HG03521 (cell line): ENCODE results near the gene OR10Z1.

Source experiments
- ATAC-seq: cut with Tn5 transposase; IDR thresholded peaks from one replicate; pipeline ENCODE4 v1.9.1; 2021; ENCODE audit warnings: mild to moderate bottlenecking, moderate library complexity; ENCODE audit not compliant: unreplicated experiment

OR10Z1 gene, protein sequence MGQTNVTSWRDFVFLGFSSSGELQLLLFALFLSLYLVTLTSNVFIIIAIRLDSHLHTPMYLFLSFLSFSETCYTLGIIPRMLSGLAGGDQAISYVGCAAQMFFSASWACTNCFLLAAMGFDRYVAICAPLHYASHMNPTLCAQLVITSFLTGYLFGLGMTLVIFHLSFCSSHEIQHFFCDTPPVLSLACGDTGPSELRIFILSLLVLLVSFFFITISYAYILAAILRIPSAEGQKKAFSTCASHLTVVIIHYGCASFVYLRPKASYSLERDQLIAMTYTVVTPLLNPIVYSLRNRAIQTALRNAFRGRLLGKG

DNA sequence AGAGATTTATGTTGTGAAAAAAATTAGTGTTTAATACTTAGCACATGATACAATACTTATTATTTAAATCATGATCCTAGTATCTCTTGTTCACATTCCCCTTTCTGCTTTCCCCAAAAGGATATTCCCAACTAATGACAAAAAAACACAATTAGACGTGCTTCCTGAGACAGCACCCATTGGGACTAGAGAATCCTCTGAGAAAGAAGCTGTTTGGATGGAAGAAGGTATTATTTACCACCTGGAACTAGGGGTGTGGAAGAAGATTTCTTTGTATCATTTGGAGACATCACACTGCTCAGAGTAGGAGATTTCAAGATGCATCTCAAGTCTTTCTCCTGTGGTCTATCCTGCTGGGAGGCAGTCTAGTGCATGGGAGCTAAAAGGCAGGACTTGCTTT is at the start of gene OR10Z1:
OR10Z1 (plus strand) TSS at position 301 of the 400 bp plus-strand sequence. CDS start 1,171 bp downstream, outside the sequence.
- ATAC-seq, result no peak

DNA sequence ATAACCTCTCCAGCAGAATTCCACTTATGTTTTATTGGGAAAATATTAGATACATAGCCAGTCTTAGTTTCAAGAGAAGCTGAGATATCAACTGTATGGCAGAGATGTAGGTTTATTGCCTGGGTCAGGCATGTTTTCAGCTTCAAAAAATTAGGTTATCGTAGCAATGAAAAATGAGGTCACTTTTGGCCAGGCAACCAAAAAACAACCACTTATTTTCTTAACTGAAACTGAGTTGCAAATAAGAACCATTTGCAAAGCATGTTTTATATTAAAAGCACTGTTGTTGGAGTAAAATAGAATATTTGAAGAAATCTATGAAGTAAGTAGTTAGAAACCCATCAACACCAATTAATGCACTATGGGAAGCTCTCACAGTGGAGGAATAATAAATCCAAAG is 45.4 kb upstream of the OR10Z1 start:
- ATAC-seq, result no peak

DNA sequence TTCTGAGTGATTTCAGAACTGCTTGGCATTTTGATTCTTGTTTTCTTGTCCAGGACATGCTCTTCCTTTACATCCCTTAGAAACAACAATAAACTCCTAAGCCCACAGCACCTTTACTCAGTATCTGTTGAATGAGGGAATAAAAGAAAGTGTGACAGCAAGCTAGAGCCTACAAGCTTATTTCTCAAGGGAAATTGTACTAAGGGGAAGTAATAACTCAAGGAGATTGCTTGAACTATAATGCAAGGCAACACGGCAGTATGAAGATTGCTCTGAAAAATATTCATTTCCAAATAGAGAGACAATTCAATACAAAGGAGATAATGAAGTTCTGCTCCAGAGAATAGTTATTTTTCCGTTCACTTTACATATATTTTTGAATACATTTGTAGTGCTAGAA is 41.2 kb upstream of the OR10Z1 start:
- no peak for ATAC-seq

DNA sequence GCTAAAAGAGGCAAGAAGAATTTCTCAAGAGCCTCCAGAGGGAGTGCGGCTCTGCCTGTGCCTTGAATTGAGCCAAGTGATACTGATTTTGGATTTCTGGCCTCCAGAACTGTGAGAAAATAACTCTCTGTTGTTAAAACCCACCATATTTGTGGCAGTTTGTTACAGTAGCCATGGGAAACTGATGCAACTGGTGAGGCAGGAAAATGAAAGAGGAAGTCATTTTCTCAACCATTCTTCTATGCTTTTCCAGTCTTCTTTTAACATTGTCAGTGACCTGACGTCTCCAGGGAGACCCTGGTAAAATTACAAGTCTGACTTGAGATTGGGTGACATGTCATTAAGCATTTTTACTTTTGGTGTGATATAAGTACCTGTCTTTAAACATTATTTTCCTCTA is 40.5 kb upstream of the OR10Z1 start:
- no peak for ATAC-seq

DNA sequence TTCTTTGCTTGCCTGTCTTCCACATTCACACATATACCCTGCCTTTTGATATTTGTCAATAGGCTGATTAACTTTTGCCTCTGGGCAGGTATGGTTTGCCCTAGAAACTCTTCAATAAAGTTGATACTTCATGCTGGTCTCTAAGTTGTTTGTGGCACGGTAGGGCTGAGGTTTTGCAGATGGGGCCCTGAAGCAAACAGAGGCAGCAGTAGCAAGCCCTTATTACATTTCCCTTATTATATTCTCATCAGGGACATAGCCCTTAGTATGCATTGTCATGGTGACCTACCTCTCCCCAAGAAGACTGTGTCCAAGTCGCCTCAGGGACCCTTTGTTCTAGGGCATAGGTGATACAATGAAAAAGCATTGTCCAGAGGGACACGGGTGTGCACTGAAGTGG is 34.6 kb upstream of the OR10Z1 start, which contains the start of gene OR6P1:
OR6P1 (minus strand) TSS at position 101 of the 400 bp plus-strand sequence. CDS start 6,976 bp downstream, outside the sequence.
- ATAC-seq, result no peak

DNA sequence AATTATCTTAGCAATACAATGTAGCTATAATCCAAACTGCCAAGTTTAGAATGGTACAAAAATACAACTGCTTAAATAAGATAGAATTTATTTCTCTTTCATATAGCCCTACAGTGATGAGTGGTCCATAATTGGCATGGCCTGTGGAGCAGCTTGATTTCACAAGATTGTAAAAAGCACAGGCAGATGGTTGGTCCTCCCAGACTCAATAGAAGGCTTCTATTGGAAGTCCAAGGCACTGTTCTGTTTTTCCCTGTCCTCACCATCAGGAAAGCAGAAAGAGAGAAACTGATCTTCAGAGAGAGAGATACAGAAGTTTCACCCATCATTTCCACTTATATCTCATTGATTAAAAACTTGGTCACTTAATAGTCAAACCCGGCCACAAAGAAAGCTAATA is 32.8 kb upstream of the OR10Z1 start:
- no peak for ATAC-seq

DNA sequence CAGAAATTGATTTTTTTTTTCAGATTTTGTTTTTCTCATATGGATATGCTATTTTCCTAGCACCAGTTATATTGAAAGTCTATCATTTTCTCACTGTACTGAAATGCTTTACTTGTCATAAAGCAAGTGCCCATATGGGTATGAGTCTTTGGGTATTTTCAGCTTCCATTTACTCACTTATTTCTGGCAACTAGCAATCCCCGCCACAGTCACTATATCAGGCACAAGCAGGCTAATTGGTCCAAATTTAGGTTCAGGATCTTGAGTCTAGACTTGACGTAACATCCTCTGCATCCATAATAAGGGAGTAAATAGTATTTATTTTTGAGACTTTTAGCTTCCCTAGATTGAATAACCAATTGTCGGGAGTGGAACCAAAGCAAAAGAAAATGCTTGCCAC is 27.5 kb upstream of the OR10Z1 start:
- ATAC-seq, result no peak

DNA sequence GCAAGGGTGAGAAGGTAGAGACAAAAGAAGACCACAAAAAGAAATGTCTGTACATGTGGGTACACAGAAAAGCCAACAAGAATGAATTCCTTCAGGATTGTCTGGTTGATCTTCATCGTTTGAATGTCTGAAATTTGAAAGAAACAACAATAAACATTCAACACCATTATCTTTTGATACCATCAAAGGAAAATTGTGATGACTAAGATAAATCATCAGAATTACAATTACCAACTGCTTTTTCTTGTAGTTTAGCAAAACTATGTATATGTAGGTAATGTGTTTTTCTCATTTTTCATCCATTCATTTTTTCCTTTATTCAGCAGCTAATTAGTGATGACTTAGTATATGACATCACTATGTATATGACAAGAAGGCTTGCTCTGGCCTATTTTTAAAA is 25.3 kb upstream of the OR10Z1 start, which contains the start of gene OR10X1:
OR10X1 (minus strand) TSS at position 167 of the 400 bp plus-strand sequence; CDS start at position 167, 0 bp downstream.
- ATAC-seq, result no peak

DNA sequence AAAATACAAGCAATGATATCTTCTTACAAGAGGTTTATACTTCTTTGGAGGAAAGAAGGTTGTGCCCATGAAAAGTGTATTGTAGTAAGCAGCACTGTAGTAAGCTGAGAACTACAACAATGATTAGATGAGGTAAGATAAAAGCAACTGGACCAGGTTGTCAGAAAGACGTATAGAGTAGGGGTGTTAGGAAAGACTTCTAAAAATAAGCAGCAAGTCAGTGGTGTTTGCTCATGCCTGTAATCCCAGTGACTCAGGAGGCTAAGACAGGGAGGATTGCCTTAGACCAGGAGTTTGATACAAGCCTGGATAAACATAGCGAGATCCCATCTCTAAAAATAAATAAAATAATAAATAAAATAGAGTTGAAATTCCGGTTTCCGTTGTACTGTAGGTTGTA is 21.1 kb upstream of the OR10Z1 start:
- no peak for ATAC-seq

DNA sequence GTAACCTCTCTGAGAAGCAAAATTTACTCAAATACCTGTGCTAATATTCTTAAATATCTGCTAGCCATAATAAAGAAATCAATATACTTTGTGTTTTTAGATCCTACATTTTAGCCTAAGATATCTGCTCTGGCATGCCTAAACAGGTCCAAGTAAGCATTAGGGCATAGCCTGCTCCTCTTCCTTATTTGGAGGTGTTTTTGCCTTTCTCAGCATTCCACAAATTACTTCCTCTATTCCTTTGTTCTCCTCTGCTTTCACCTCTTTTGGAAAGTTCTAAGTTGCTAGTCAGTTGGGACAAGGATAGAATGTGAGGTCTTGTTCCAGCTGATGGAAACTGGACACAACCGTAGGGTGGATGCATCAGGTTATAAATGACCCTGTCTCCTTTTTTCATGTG is 18.1 kb upstream of the OR10Z1 start:
- ATAC-seq, result no peak

DNA sequence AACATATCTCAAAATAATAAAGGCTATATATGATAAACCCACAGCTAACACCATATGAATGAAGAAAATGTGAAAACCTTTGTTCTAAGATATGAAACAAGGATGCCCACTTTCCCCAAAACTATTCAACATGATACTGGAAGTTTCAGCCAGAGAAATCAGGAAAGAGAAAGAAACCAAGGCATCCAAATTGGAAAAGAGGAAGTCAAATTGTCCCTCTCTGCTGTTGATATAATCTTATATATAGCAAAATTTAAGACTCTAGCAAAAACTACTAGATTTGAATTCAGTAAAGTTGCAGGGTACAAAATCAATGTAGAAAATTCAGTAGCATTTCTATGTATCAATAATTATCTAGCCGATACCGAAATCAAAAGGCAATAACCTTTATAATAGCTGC is 4.3 kb upstream of the OR10Z1 start:
- no peak for ATAC-seq

DNA sequence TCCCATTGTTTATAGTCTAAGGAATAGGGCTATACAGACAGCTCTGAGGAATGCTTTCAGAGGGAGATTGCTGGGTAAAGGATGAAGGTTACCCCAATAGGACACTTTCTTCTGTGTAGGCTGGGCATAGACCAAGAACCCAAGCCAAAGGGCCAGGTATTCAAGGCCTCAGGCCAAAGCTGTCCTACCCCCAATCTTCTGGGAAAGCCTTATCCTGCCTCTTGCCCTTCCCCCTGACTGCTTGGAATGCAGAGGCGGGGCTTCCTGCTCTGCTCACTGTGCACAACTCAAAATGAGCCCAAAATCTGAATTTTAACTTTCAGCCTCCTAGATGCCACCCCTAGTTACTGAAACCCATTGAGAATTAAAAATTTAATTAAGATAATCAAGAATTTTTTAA is 2.2 kb downstream of the OR10Z1 start:
- no peak for ATAC-seq

DNA sequence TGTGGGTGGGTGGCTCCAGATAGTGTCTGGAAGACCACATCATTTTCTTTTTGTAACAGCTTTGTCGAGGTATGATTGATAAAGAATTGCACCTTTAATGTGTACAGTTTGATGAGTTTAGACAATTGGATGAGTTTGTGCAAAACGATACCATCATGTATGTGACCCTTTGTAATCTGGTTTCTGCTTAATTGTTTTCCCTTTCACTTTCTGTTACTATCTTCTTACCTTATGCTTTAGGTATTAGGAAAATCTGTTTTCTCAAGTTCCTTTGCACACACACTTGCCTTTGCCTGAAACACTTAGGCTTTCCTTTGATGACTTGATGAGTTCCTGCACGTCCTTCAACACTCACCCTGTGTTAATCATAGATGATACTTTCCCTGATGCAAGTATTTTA is 6.8 kb downstream of the OR10Z1 start:
- ATAC-seq, result no peak

DNA sequence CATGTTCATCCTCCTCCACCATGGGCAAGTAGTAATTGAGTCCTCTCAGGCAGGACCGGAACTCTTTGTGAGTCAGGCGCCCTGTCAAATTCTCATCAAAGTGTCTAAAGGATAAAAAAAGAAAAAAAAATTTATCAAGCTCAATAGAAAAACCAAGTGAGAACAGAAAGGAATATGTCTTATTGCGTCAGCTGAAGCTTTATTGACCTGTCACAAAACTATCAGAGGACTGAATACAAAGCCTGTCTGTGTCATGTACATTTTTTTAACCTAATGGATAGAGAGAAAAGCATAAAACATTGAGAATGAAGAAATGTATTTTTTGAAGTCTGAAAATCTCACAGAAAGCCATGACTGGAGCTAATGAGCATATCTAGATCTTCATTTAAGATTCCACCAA is 8.7 kb downstream of the OR10Z1 start:
- no peak for ATAC-seq

DNA sequence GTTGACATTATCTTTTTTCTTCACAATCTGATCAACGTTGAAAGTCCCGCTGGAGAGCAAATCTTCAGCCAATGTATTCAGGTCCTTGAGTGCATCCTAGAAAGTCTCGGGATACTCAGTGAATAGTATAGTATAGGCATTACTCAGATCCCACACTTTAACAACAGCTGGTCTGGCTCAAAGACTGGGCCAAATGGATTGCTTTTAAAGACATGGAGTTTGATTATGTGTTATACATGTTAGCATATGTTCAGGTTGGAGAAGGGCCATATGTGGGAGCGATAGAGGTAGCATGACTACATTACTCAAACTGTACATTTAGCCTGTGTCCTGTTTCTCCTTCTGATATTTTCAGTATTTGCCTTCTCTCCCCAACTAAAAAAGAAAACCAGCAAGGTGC is 33.1 kb downstream of the OR10Z1 start:
- no peak for ATAC-seq

DNA sequence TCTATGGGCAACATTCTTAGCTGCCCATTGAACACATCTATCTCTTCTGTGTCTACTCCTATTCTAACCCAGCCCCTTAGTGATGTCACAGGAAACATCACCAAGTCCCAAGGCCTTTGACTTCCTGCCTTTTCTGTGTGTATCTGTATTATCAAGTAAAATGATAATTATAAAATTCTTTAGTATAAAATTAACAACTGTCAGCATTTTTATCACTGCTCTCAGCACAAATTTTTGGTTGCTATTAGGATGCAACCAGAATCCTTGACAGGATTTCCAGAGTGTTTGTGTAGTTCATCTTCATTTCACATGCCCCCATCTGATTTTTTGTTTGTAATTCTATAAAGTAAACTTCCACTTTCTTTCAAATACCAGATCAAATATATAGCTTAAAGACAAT is 33.8 kb downstream of the OR10Z1 start:
- no peak for ATAC-seq

DNA sequence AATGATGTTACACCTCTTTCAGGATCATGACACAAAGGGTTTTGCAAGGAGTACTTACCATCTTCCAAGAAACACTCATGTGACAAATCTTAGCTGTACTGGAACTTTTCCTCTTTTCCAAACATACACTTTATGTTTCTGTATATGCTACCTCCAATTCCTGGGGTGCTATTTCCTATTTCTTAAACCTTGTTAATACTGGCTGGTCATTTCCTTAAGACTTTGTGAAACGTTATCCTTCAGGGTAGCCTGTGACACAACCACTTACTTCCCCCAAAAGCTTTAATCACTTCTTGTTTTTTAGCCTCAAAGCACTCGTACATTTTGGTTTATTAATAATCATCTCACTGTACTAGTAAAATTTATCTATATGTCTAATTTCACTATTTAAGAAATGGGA is 39.4 kb downstream of the OR10Z1 start:
- ATAC-seq, result no peak

DNA sequence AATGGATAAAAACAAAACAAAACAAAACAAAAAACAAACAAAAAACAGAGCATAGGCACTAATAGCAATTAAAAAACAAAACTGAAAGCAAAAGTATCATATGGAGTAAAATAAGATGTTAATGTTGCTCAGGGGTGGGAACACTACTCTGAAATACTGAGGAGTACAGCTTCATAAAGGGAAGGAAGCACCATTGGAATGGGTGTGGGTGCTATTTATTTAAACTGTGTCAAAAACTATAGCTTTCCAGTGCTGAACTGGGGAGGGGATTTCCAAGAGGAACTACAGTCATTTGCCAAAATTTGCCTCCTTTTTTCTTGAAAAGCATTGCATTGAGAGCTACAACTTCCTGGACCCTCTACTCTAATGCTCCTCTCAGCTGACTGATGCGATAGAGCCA is 41.4 kb downstream of the OR10Z1 start:
- no peak for ATAC-seq

DNA sequence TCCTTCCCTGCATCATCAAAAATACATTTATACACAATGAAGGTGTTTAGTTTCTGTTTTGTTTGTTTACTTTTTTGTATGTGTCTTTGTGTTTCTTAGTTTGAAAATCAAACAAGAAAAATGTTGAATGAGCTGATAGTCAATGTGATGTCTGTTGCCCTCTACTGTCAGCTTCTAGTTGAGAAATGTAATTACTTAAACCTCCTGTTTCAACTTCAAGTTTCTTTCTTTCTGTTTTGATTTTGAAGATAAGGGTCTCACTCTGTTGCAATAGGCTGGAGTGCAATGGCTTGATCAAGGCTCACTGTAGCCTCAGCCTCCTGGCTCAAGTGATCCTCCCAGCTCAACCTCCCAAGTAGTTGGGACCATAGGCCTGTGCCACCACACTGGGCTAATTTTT is 44.0 kb downstream of the OR10Z1 start:
- ATAC-seq, result no peak

DNA sequence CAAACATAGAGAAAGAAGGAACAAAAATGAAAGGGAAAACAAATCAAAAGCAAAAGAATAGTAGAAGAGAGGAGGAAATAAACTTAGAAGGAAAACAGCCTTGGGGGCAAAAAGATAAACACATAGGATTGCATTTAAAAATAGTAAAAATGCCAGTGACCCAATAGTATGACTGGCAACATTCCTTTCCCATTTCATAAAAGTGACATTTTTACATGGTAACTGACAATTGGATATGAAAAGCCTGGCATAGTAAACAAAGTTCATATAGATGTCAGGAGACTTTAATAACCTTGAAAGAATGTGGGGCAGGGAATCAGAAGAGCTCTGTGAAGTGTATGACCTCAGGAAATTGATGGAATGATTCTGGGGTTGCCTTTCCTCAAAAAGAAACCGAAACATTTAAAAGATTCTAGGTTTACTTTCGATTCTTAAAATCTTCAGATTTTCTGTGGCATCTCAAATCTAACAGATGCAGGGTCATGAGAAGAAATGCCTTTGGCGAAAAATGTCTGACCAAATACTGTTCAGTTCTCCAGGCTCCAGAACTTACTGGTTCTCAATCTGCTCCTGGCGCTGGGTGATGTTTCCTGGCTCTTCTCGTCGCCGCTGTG is 47.8 kb downstream of the OR10Z1 start:
- no peak for ATAC-seq

DNA sequence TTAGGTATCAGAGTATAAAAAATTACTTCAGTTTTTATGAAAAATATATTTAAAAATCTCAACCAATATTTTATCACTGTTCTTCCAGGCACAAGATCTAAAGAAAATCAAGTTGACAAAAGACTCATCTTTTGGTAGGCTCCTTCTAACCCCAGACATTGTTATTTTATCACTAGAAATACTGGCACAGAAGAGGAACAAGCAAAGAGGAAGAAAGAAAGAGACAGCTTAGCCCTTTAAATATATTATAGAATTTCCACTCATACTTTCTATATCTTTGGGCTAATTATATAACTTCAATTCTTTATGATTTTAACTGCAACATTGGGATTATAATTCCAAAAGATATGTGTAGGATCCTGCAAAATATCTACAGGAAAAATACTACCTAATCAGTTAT is 49.0 kb downstream of the OR10Z1 start:
- ATAC-seq, result no peak

DNA sequence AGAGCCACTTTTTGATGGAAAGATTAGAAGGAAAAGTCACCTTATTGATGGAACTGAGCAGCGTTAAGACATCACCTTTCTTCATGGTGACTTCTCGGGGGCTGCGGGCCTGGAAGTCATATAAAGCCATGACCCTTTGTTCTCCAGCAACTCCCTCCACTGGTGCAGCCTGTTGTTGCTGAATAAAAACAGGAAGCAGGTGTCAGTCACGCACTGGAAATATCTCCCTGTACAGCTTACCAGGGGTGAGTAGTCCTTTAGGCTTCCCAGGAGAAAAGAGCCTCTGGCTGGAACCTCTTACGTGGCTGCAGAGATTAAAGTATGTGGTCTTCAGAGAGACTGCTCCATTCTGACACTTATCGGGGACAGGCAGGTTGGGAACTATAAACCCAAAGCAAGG is 49.5 kb downstream of the OR10Z1 start:
- no peak for ATAC-seq
